GM19463 (cell line): ENCODE measurements around the gene TADA2A.

Source experiments
- ATAC-seq: cut with Tn5 transposase; IDR thresholded peaks from one replicate; pipeline ENCODE4 v1.9.1; 2021; ENCODE audit warnings: mild to moderate bottlenecking, moderate library complexity; ENCODE audit not compliant: unreplicated experiment

The TADA2A gene

GRCh38 chr17:37519251-37519985 lies 112.7 kb downstream of the TADA2A start:
- ATAC-seq = no peak

GRCh38 chr17:37520174-37520573 lies 113.5 kb downstream of the TADA2A start:
- no peak for ATAC-seq

- ATAC-seq = no peak
These were observed 115.1 kb downstream of the TADA2A start for GRCh38 chr17:37521821-37522220.

GRCh38 chr17:37523715-37524219 lies 117.1 kb downstream of the TADA2A start:
- no peak for ATAC-seq

- ATAC-seq = no peak
These were observed 120.7 kb downstream of the TADA2A start for GRCh38 chr17:37527249-37527851.
